Ovary (tissue), 9 donors: ENCODE measurements around the gene TRIM21. TPM values are rescaled to one million over a fixed set of nuclear protein-coding genes. Genes with fewer than 3 reads are reported as not detected.

Experiments used
- DNase-seq, 5 donors: peaks; one replicate each; pipeline ENCODE4 v3.0.0-alpha.2; 2019 to 2020
- H3K27ac ChIP-seq, 2 donors: fragments of 200-600 bp; one replicate each; pipeline versions ENCODE4 v1.5.1 to v1.8.0; 2019 to 2022
- H3K27me3 ChIP-seq: fragments of 200-600 bp; one replicate; pipeline ENCODE4 v1.8.0; 2022
- H3K36me3 ChIP-seq: fragments of 200-600 bp; sonication (generic); one replicate; pipeline ENCODE4 v1.5.1; 2019
- H3K4me1 ChIP-seq: one replicate; pipeline ENCODE4 v1.8.1; 2013; ENCODE audit warnings: mild to moderate bottlenecking, moderate library complexity; ENCODE audit not compliant: insufficient read depth
- H3K4me3 ChIP-seq: fragments of 200-600 bp; sonication (generic); one replicate; pipeline ENCODE4 v1.5.1; 2017
- H3K9me3 ChIP-seq, 2 donors: fragments of 200-600 bp in 1 of 2; sonication (generic) in 1 of 2; one replicate each; pipeline versions ENCODE4 v1.5.1 to v1.8.1; 2013 to 2019; ENCODE audit warnings: mild to moderate bottlenecking in 1 of 2, moderate library complexity in 1 of 2
- EP300 ChIP-seq: sonication (generic); formaldehyde crosslinking; IDR thresholded peaks from one replicate; pipeline ENCODE4 v1.6.1; 2017; ENCODE audit warnings: antibody characterized with exemption
- POLR2A ChIP-seq: fragments of 450-650 bp; IDR thresholded peaks from one replicate; pipeline ENCODE4 v1.6.1; 2017; ENCODE audit warnings: antibody characterized with exemption, mild to moderate bottlenecking, moderate library complexity
- WGBS, 3 donors: extraction: QIAGEN DNeasy Blood & Tissue Kit in 1 of 3; methylation state at CpG; one replicate each; pipeline versions ENCODE4 v1.1.5 to v1.1.7; 2013 to 2017; 5-methylcytosine and 5-hydroxymethylcytosine counted together
- intact Hi-C, 4 donors: fragments of 100-400 bp; cut with DNase I; formaldehyde crosslinking; loops; one replicate each; pipeline versions ENCODE4 v1.11.0 to v1.15.1; 2022 to 2023
- polyA plus RNA-seq, 2 donors: library from polyadenylated mRNA; stranded (reverse); fragments of 200-250 nt in 1 of 2; fragments of 350-450 nt in 1 of 2; fragmentation: Illumina TruSeq in 1 of 2; extraction: RNeasy Lipid Tissue Mini Kit (QIAGEN cat#74804) in 1 of 2; gene quantifications; one replicate each; pipeline ENCODE4 v1.2.3, GENCODE V29; 2013 to 2014
- total RNA-seq, 7 donors: library from RNA; depleted of rRNA in 2 of 7; stranded (reverse); fragments of >200 nt in 2 of 7; fragmentation: NEBNext Ultra II Directional in 3 of 7; extraction: Animal tissue kit (Norgen Biotek cat#: 25700) in 3 of 7; gene quantifications; one replicate each; pipeline versions ENCODE4 v1.1.0 to v1.2.4, GENCODE V29; 2016 to 2023
- TF ChIP-seq, protein P1 (sequence below), 3 donors: fragments of 450-650 bp in 2 of 3; fragments of 200-600 bp in 1 of 3; IDR thresholded peaks; one replicate each; pipeline versions ENCODE4 v1.5.1 to v1.8.0; 2016 to 2022; ENCODE audit warnings: antibody characterized with exemption in 3 of 3, mild to moderate bottlenecking in 1 of 3
- donor health status: DM: no; HTN: no; CAD: no; lungs with moderate emphysema.
- donor health status: DM: no; HTN: no; CAD: no.
- donor health status: Bipolar disorder and iron deficiency.
- donor health status: DM: yes; HTN: yes; CAD: no.
- donor health status: DM: no; HTN: no; CAD: no.
- donor health status: DM: yes; HTN: yes; CAD: no.

TRIM21 gene
- total and polyA plus RNA-seq, 9 donors: 13.2 to 51.9 (median 21.1) TPM

DNA sequence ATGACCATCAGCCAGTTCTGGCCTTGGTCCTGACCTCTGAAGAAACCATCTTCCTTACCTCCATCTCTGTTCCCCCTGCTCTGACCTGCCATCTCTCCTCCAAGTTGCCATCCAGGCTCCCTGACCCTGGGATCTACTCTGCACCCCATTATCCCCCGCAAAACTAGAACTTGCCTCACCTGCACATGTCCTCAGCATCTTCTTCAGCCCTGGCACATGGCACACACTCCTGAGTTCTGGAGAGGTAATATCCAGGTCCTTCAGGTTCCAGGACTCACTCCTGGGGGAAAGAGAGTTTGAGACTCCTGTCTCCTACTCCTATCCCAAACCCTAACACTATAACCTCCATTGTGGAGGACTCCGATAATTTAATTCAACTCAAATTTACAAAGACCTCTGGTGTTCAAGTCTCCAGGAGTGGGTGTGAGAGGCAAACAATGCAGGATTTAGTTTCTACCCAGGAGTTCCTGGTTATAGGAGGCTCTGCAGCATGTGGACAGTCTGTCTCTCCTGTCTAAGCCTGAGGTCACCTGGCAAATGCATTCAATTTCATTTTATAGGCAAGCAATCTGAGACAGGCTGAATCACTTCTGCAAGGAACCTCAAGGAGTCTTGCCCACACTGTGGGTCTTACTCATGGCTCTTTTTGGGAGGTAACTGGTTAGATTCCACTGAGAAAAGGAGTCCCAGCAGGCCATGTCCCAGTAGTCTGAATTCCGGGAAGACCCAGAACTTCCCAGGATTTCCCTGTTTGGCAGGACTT lies 7.3 kb downstream of the TRIM21 start:
- Histone ChIP-seq H3K27me3 (no peaks in the 10 kb centered on the region), H3K4me1 (no peaks in the 10 kb centered on the region), H3K27ac (no peak overlapping the region), H3K9me3 (no peaks in the 10 kb centered on the region), H3K36me3 (no peaks in the 10 kb centered on the region), H3K4me3 (no peak overlapping the region)
- DNase-seq: no peak
- WGBS, 3 donors: 92 to 96% (median 94%) methylated on average over 3 of the region's 3 CpGs
- TF ChIP-seq, protein P1, sequence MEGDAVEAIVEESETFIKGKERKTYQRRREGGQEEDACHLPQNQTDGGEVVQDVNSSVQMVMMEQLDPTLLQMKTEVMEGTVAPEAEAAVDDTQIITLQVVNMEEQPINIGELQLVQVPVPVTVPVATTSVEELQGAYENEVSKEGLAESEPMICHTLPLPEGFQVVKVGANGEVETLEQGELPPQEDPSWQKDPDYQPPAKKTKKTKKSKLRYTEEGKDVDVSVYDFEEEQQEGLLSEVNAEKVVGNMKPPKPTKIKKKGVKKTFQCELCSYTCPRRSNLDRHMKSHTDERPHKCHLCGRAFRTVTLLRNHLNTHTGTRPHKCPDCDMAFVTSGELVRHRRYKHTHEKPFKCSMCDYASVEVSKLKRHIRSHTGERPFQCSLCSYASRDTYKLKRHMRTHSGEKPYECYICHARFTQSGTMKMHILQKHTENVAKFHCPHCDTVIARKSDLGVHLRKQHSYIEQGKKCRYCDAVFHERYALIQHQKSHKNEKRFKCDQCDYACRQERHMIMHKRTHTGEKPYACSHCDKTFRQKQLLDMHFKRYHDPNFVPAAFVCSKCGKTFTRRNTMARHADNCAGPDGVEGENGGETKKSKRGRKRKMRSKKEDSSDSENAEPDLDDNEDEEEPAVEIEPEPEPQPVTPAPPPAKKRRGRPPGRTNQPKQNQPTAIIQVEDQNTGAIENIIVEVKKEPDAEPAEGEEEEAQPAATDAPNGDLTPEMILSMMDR (IDR thresholded peaks at IDR 0.05): no peak
- TF ChIP-seq POLR2A: no peak
- TF ChIP-seq EP300: no peak
- intact Hi-C loops: no loop called here

DNA sequence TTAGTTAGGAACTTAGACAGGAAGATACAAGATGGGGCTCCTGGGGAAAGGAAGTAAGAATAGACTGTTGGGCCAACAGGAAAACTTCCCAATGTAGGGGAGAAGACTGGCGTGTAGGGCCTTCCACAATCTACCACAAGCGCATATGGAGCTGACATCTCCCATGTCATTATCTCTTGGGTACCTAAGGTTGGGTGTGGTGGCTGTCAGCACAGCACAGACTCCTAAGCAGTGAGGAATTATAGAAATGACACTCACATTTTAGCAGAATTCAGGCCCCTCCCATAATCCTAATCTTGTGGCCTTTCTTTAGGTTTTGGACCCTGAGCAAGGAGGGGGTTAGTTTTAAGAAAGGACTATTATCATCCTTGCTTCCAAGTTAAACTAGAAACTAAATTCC lies 11.6 kb downstream of the TRIM21 start:
- H3K4me1 ChIP-seq: no peaks in the 10 kb centered on the region
- no peak overlapping the region for H3K27ac ChIP-seq
- no peak overlapping the region for H3K4me3 ChIP-seq
- intact Hi-C loops: no loop called here
- WGBS, 3 donors: 68 to 98% (median 96%) methylated on average over 2 of the region's 2 CpGs
- DNase-seq: no peak
- H3K27me3 ChIP-seq: no peaks in the 10 kb centered on the region
- TF ChIP-seq, protein P1 (IDR thresholded peaks at IDR 0.05): no peak
- no peak for TF ChIP-seq EP300
- TF ChIP-seq POLR2A: no peak
- H3K9me3 ChIP-seq: no peaks in the 10 kb centered on the region
- no peaks in the 10 kb centered on the region for H3K36me3 ChIP-seq

DNA sequence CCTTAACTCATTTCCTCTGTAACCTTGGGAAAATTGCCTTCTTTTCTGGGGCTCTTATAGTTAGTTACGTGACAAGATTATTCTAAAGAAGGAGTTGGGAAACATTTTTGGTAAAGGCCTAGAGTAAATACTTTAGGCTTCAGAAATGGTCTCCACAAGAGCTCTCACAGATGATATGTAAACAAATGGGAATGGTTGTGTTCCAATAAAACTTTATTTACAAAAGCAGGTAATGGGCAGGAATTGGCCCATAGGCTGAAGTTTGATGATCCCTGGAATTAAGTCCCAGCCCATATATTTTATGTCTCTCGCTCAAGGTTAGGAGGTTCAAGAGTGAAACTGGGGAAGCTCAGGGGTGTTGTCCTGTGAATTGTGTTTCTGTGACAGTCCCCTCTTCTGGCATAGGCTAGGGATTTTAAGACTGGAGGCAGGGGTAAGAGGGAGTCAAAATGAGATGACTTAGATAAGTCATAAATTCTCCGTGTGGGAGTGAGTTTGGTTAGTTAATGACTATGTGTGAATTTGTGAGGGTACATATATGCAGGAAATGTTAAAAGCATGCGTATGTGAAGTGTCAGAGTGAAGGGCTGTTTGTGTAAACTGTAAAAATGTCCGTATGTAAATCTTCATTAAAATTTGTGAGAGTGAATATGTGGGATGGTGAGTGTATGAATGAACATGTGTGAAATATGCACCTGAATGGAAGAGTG lies 17.9 kb downstream of the TRIM21 start:
- H3K4me1 ChIP-seq: no peaks in the 10 kb centered on the region
- no peaks in the 10 kb centered on the region for H3K36me3 ChIP-seq
- intact Hi-C loops: no loop called here
- H3K27me3 ChIP-seq: no peaks in the 10 kb centered on the region
- TF ChIP-seq, protein P1 (IDR thresholded peaks at IDR 0.05): no peak
- TF ChIP-seq POLR2A: no peak
- TF ChIP-seq EP300: no peak
- 72 to 76% (median 74%) methylated on average over 5 of the region's 5 CpGs for WGBS, 3 donors
- no peak for DNase-seq
- no peak overlapping the region for H3K4me3 ChIP-seq
- no peaks in the 10 kb centered on the region for H3K9me3 ChIP-seq
- H3K27ac ChIP-seq: no peak overlapping the region

DNA sequence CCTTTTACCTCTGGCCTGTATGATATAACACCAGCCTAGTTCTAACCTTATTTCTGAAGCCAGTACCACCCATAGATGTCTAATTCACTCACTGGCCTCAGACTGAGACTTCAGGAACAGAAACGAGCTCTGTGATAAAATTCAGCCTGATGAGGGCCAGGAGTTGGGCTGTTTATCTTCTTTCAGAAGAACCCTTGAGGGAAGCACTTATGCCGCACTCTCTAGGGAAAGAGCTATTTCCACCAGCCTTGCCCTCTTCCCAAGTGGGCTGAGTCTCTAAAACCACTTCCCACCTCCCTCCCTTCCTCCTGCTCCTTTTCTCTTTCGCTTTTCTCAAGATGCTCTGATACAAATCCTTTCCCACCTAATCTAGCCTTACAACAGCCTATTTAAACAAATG lies 23.3 kb downstream of the TRIM21 start:
- Histone ChIP-seq H3K4me3 (no peak overlapping the region), H3K9me3 (no peaks in the 10 kb centered on the region), H3K4me1 (no peaks in the 10 kb centered on the region), H3K27ac (no peak overlapping the region), H3K27me3 (no peaks in the 10 kb centered on the region), H3K36me3 (no peaks in the 10 kb centered on the region)
- intact Hi-C loops: no loop called here
- TF ChIP-seq POLR2A (no peak), EP300 (no peak)
- TF ChIP-seq, protein P1 (IDR thresholded peaks at IDR 0.05): no peak
- no peak for DNase-seq
- 50 to 66% (median 51%) methylated on average over 3 of the region's 3 CpGs for WGBS, 3 donors
